Measurements from ENCODE around the gene SPOCK3. TPM values are rescaled to one million over a fixed set of nuclear protein-coding genes. Genes with fewer than 3 reads are reported as not detected.

Gene SPOCK3
- total and polyA plus RNA-seq, 12 donors, result 0.08 to 0.53 (median 0.37) TPM; not detected in 9

GRCh38 chr4:166941629-166942028 is 292.7 kb downstream of the SPOCK3 start:
- intact Hi-C loops (cut with DNase I), result no loop called here
- H3K4me1 ChIP-seq, result no peaks in the 10 kb centered on the region
- H3K4me3 ChIP-seq, result no peak overlapping the region
- no peak for TF ChIP-seq CTCF (IDR thresholded peaks at IDR 0.05)
- WGBS, 2 donors, result 78% methylated on average over 6 of the region's 6 CpGs
- H3K36me3 ChIP-seq, result no peaks in the 10 kb centered on the region
- no peak for ATAC-seq
- H3K9me3 ChIP-seq, result peaks cover 0 to 4% (median 0%) of the 10 kb centered on the region in 11 donors
- DNase-seq, result no peak
- H3K27ac ChIP-seq, result no peak overlapping the region
- no peaks in the 10 kb centered on the region for H3K27me3 ChIP-seq

GRCh38 chr4:166930464-166930863 is 303.8 kb downstream of the SPOCK3 start:
- H3K4me3 ChIP-seq, result no peak overlapping the region
- ATAC-seq, result no peak
- no peaks in the 10 kb centered on the region for H3K36me3 ChIP-seq
- no peak overlapping the region for H3K27ac ChIP-seq
- intact Hi-C loops (cut with DNase I), result no loop called here
- no peak for DNase-seq
- H3K4me1 ChIP-seq, result no peaks in the 10 kb centered on the region
- H3K9me3 ChIP-seq, result peaks cover 0 to 8% (median 0%) of the 10 kb centered on the region in 11 donors
- WGBS, 2 donors, result 53 to 67% methylated on average over 1 of the region's 1 CpG
- H3K27me3 ChIP-seq, result no peaks in the 10 kb centered on the region
- no peak for TF ChIP-seq CTCF (IDR thresholded peaks at IDR 0.05)

- Histone ChIP-seq H3K4me3 (no peak overlapping the region), H3K9me3 (peaks cover 0 to 5% (median 0%) of the 10 kb centered on the region in 11 donors), H3K27me3 (no peaks in the 10 kb centered on the region), H3K36me3 (no peaks in the 10 kb centered on the region), H3K27ac (no peak overlapping the region), H3K4me1 (no peaks in the 10 kb centered on the region)
- intact Hi-C loops (cut with DNase I), result no loop called here
- TF ChIP-seq CTCF (IDR thresholded peaks at IDR 0.05), result no peak
- WGBS, 2 donors, result 64 to 83% methylated on average over 3 of the region's 3 CpGs
- ATAC-seq, result no peak
- DNase-seq, result no peak
These were observed 309.9 kb downstream of the SPOCK3 start for GRCh38 chr4:166924424-166924823.

- Histone ChIP-seq H3K27me3 (no peaks in the 10 kb centered on the region), H3K4me3 (no peak overlapping the region), H3K36me3 (no peaks in the 10 kb centered on the region), H3K9me3 (peaks cover 0 to 6% (median 0%) of the 10 kb centered on the region in 11 donors), H3K4me1 (no peaks in the 10 kb centered on the region), H3K27ac (no peak overlapping the region)
- intact Hi-C loops (cut with DNase I), result no loop called here
- 65 to 67% methylated on average over 4 of the region's 4 CpGs for WGBS, 2 donors
- no peak for TF ChIP-seq CTCF (IDR thresholded peaks at IDR 0.05)
- DNase-seq (no peak), ATAC-seq (no peak)
These were observed 320.4 kb downstream of the SPOCK3 start for GRCh38 chr4:166913926-166914325.
